SK-N-SH treated with all-trans-retinoic acid at 6 μM for 48 hours (cell line): ENCODE measurements around the gene WDR38.

ENCODE experiments used
- RARB ChIP-seq: fragments of 250-450 bp; sonication (Bioruptor Pico); IDR thresholded peaks from 2 replicates; pipeline ENCODE4 v1.8.0; 2021; ENCODE audit warnings: mild to moderate bottlenecking, moderate library complexity
- SNAI2 ChIP-seq: fragments of 250-450 bp; sonication (Bioruptor Pico); IDR thresholded peaks from 2 replicates; pipeline ENCODE4 v1.5.0; 2020; ENCODE audit warnings: mild to moderate bottlenecking, moderate library complexity
- TCF4 ChIP-seq: fragments of 250-450 bp; sonication (Bioruptor Pico); IDR thresholded peaks from 2 replicates; pipeline ENCODE4 v1.8.0; 2021; ENCODE audit warnings: mild to moderate bottlenecking, moderate library complexity, borderline replicate concordance
- TOX ChIP-seq: fragments of 250-450 bp; sonication (Bioruptor Pico); IDR thresholded peaks from 2 replicates; pipeline ENCODE4 v1.8.0; 2021; ENCODE audit warnings: mild to moderate bottlenecking, moderate library complexity, borderline replicate concordance
- ZFP3 ChIP-seq: fragments of 250-450 bp; sonication (Bioruptor Pico); IDR thresholded peaks from 2 replicates; pipeline ENCODE4 v1.5.0; 2020; ENCODE audit warnings: mild to moderate bottlenecking, moderate library complexity
- TF ChIP-seq, protein P1 (sequence below): fragments of 250-450 bp; sonication (Bioruptor Pico); IDR thresholded peaks from 2 replicates; pipeline ENCODE4 v1.5.1; 2020; ENCODE audit warnings: low read depth, mild to moderate bottlenecking, moderate library complexity

- TF ChIP-seq, protein P1, sequence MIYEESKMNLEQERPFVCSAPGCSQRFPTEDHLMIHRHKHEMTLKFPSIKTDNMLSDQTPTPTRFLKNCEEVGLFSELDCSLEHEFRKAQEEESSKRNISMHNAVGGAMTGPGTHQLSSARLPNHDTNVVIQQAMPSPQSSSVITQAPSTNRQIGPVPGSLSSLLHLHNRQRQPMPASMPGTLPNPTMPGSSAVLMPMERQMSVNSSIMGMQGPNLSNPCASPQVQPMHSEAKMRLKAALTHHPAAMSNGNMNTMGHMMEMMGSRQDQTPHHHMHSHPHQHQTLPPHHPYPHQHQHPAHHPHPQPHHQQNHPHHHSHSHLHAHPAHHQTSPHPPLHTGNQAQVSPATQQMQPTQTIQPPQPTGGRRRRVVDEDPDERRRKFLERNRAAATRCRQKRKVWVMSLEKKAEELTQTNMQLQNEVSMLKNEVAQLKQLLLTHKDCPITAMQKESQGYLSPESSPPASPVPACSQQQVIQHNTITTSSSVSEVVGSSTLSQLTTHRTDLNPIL (CRISPR knock-in tag): no peak
- TF ChIP-seq RARB (CRISPR knock-in tag) (no peak), SNAI2 (CRISPR knock-in tag) (no peak), TCF4 (CRISPR knock-in tag) (no peak), TOX (CRISPR knock-in tag) (no peak), ZFP3 (CRISPR knock-in tag) (no peak)
Observed at GRCh38 chr9:124869986-124870560, 16.8 kb downstream of the WDR38 start.
